HTERT RPE-1 (cell line): Measurements from ENCODE around the gene KRTAP13-4.

Experiments used
- in situ Hi-C: fragments of 300-500 bp; cut with MboI; formaldehyde crosslinking; loops from 4 replicates; pipeline ENCODE4 v1.14.3; 2020; ENCODE audit warnings: low sequenced_read_pairs

KRTAP13-4 gene, protein sequence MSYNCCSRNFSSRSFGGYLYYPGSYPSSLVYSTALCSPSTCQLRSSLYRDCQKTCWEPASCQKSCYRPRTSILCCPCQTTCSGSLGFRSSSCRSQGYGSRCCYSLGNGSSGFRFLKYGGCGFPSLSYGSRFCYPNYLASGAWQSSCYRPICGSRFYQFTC

DNA sequence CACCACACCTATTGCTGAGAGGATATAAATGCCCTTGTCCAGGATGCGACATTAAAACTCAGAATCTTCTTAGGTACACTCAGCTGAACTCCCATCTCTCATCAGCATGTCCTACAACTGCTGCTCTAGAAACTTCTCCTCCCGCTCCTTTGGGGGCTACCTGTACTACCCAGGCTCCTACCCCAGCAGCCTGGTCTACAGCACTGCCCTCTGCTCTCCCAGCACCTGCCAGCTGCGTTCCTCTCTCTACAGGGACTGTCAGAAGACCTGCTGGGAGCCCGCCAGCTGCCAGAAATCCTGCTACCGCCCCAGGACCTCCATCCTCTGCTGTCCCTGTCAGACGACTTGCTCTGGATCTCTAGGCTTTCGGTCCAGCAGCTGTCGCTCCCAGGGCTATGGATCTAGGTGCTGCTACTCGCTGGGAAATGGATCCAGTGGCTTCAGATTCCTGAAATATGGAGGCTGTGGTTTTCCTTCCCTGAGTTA is at the start of gene KRTAP13-4:
TSS of gene KRTAP13-4 (plus strand) at position 51 of the 486 bp plus-strand sequence. CDS start at position 107, 56 bp downstream.
- in situ Hi-C loops = no loop called here

DNA sequence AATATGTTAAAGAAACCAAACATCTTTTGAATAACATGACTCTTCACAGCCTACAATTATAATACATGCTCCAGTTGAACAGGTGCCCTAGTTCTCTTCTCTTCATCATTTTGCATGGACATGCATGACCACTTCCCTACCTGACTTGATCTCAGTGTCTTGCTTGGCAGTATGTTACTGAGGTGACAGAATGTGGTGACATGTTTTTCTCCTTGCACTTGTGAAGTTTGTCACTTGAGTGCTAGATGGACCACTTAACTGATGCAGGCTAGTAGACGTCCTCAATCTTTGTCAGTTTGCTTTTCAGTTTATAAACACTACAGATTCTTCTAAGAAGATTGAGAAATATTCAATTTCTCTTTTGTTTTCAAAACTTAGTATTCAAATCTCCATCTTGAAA is 47.8 kb upstream of the KRTAP13-4 start:
- in situ Hi-C loops = no loop called here

DNA sequence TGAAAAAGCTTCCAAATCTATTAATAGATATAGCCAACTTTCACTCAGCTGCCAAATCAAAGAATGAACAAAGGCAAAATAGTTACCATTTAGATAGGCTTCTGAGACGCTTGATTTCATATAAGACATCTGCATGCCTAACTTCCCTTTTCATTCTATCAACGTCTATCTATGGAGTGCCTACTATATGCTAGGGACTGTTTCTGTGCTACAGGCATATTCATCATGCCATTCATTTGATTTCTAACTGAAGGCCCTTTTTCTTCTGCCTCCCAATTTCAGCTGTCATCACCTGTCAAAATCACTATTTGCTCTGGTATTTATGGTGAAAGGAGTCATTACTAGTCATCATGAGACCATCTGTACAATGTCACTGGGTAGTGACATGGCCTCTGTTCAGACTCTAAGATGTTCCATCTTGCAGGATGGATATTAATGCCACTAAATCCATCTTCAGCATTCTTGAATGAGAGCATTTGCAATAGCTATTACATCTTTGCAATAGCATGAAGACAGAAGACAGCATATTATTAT is 38.5 kb upstream of the KRTAP13-4 start:
- in situ Hi-C loops = no loop called here

DNA sequence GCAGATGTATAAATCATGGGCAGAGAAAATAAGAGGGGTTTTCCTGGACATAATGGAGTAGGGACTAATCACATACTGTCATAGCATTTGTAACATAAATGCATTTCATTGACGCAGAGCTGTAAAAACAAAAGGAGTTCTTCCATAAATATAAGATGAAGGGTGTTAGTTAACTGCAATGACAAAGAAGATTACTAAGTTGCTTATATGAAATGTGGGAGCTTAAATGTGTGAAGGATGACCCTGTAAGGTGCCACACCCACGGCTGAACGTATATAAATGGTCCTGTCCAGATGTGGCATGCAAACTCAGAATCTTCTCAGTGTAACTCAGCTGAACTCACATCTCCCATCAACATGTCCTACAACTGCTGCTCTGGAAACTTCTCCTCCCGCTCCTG is 34.3 kb upstream of the KRTAP13-4 start, which contains the start of gene KRTAP13-1:
TSS of gene KRTAP13-1 (plus strand) at position 301 of the 400 bp plus-strand sequence. CDS start at position 357, 56 bp downstream.
- in situ Hi-C loops = no loop called here

DNA sequence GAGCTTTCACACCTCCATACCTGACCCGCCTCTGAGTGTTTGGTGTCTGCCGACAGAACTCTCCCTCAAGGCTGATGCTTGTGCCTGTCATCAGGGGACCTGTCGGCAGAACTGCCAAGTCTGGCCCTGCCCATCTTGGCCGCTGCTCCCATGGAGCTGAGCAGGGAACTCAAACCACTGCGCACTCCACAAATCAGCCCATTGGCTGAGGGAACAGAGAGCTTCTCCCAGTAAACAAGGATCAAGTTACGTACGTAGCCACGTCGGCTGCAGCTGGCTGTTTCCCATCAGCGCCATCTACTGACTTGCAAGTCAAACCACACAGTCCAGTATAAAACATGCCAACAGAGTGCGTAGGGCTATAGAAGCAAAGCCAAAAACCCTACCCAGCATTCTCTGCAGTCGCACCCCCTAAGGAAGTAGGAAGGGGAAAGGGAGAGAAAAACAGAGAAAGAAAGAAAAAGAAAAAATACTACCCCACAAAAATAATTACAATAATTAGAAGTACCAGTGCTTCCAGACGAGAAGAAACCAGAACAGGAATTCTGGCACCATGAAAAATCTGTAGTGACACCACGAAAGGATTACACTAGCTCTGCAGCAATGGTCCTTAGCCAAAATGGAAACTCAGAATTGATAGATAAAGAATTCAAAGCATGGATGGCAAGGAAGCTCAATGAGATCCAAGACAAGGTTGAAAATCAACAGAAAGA is 21.1 kb upstream of the KRTAP13-4 start:
- in situ Hi-C loops = no loop called here

DNA sequence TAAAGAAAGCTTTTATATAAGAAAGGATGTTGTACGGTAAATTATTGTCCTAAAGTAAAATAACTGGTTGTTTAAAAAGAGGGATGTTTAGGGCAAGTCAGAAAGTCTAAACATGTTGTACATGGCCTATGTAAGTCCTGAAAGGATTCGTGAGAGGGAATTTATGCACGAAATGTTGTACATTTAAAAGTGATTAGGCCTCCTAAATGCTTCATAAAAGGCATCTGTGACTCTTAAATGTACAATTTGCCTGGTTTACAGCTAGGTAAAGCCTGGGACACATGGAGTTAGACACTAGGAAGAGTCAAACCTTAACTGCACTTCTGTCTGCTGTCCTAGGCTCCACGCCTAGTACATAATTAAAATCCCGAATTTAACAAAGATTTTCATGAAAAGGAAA is 14.0 kb upstream of the KRTAP13-4 start:
- in situ Hi-C loops = no loop called here

DNA sequence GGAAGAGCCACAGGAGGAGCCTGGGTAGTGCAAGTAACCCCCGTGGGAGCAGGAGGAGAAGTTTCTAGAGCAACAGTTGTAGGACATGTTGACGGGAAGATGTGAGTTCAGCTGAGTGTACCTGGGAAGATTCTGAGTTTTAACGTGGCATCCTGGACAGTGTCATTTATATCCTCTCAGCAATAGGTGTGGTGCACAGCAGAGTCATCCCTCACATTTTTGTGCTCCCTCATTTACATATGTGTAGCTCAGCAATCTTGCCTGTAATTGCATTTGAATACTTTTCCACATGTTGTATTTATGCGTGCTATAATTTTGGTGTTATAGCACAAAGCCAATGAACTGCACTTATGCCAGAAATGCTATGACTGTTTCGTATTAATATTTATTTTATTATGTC is 4.2 kb upstream of the KRTAP13-4 start, which contains the start of gene KRTAP13-3:
TSS of gene KRTAP13-3 (minus strand) at position 101 of the 400 bp plus-strand sequence. CDS start at position 87, 14 bp downstream.
- in situ Hi-C loops = no loop called here

DNA sequence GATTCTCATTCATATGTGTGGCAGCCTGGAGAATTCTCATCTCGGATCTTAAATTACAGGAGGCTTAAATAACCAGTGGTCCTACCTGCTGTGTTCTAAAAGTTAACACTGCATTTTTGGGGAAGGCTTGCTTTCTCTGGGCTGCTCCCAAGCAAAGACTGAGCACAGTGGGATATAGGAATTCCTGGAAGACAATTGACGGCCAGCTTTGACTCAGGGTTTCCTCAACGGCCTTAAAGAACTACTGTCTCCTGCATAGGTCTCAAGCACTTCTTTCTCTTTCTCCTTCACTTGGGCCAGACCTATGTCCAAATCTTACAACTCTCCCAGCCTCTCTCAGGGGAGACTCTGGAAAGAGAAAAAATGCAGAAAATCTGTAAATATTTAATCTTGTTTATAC is 3.3 kb upstream of the KRTAP13-4 start:
- in situ Hi-C loops = no loop called here

DNA sequence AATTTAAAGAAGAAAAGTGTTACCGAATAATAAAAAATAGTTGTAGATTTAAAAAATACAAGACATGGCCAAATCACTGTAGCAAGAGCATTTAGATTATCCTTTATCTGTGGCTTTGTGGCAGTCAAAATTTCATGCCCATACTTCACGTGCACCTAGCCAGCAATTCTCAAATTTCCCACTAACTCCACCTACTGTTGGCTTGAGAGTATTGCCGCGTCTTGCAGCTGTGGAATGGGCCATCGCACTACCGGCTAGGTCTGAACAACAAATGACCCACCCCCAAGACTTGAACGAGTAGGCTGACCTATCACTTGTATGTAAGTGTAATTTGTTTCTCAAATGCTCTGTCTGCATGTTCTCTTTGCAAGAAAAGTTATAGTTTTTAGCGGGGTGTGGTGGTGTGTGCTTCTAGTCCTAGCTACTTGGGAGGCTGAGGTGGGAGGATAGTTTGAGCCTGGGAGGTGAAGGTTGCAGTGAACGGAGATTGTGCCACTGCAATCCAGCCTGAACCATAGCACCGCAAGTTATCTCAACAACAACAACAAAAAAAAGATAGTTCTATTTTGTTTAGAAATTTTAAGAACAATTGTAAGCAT is 4.1 kb downstream of the KRTAP13-4 start:
- in situ Hi-C loops = no loop called here

DNA sequence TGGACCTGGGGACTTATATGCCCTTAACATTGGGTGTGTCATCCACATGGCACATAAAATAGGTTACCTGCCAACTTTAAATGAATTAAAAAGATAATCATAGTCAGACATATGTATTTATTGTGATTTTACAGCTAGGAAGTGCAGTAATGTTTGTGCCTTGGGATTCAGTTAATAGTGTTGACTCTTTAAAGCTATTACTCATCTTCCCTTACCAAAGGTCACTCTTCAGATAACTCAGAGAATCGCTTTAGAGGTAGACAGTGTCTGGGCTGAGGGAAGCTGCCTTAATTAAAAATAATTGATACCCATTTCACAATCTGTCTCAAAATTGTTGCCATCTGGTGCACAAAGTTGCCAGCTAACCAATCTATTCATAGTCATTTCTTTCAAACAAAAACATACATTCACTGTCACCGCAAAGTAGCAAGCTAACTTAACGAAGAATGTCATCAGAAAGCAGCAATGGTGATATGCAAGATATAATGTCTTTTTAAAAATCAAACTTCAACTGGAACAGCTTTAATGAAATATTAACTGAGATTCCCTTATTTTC is 7.1 kb downstream of the KRTAP13-4 start:
- in situ Hi-C loops = no loop called here

DNA sequence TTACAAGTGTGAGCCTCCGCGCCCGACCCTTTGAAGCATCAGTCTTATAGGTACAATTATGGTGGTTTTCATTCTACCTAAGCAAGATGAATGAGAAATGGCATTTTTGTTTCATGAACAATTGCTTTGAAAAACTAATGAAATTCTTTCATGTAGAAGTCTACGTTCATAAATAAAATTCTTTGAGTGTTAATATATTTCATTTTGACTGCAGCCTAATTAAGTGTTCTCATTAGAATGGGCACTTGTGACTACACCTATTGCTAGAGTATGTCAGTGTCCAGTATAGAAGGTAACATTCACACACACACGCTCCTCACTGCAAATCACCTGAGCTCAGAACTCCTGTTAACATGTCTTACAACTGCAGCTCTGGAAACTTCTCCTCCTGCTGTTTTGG is 10.0 kb downstream of the KRTAP13-4 start, which contains the start of gene KRTAP15-1:
TSS of gene KRTAP15-1 (plus strand) at position 301 of the 400 bp plus-strand sequence. CDS start at position 354, 53 bp downstream.
- in situ Hi-C loops = no loop called here

DNA sequence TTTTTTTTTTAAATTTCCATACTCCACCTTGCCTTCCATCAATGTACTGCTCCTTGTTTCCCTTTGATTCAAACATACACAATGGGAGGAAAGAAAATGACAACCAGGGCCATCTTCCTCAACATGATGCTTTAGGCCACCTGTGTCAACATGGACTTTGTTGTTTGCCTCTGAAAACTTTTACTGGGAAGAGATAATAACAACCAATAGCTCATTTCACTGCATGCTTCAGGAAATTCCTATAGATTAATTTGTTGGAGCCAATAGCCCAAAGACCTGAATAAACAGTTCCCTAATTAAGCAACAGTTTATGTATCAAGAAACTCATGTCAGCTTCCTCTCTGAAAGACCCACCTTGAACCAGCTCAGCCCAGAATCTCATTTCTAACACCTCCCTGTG is 13.2 kb downstream of the KRTAP13-4 start:
- in situ Hi-C loops = no loop called here

DNA sequence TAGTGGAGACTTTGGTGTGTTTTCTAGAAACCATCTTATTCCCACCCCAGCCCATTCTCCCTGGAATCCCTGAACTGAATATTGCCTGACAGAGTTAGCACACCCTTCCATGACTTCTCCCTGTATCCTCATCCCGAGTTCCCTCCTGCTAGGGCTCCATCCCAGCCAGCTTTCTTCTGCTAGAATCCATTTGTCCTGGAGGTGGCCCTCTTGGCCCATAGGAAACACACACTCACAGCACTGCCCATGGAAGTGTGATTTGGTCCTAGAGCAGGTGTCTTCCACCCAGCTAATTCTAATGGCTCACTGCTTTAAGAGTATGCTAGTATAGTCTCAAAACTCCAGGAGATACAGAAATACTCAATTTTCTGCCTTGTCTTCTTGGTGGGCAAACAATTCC is 14.2 kb downstream of the KRTAP13-4 start:
- in situ Hi-C loops = no loop called here

DNA sequence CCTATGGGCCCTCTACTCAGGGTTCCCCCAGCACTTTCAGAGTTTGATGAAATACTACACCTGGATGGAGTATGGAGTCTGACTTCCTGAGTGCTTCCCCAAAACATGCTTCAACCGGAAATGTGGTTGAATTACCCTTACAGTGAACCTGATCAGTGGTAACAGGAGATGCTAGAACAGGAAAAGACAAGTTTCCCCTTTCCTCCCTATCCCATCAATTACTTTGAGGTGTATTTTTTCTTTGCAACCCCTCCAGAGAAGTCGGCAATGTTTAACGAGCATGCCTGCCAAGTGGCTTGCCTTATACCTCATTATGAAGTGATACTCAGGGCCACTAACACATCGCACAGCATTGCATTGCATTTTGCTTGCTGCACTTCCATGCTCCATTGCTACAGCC is 17.0 kb downstream of the KRTAP13-4 start:
- in situ Hi-C loops = no loop called here

DNA sequence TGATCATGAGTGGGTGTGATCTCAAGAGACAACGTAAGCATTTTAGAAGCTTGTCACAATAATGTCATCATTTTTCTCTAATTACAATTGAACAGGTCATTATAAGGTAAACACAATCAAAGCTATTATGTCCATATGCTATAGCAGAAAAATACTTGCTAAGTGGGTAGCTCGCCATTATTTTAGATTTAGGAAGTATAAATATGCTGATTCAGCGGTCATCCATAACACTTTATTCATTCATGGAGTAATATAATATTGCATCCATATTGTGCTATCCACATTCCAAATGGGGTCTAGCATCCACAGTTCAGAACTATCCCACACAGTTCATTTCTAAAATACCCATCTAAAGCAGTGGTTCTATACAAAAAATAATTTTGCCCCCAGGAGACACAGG is 18.5 kb downstream of the KRTAP13-4 start:
- in situ Hi-C loops = no loop called here

DNA sequence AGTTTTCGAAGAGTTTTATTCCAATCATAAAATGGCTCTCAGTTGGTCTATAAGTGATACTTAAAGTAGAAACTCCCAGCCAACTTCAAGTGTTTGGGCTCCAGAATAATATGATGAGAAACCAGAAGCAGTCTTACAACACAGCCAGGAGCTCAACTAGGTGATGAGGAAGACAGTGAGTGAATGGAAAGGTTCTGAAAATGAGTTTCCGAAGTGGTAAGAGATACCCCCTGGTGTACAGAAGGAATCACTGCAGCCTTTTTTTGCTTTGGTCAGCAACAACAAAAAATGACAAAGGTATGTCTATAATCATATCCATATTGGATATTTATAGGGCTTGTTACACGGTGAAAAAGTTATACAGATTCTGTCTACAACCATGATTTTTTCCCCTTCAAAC is 33.7 kb downstream of the KRTAP13-4 start:
- in situ Hi-C loops = no loop called here

DNA sequence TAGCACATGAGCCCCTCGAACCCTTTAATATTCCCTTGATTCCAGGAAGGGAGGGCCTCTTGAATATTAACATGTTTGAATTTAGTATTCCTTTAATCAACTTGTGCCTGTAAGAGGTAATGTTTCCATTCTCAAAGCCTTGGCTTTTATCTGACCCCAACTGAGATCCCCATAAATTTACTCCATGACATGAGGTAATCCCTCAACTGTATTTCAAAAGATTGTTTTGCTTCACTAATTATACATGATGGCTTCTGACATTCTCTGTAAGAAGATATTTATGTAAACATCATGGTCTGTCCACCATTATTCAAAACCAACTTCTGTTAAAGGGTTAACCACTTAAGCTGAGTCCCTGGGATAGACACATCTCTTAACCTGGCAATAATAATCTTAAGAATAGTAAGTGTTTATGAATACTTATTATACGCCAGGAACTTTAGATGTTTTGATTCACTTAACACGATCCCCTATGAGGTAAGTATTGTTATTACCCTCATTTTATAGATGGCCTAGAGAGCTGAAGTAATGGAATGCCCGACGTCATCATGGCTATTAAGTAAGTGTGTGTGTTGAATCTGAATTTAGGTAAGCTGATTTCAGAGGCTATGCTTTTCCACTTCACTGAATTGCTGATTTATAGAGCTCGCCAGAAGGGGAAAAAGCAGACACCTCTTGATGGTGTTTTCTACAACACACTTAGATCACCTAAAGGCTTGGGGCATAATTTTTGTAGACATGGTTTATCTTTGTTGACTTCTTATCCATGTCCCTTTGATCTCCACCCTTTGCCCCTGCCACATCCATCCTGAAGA is 39.1 kb downstream of the KRTAP13-4 start:
- in situ Hi-C loops = no loop called here

DNA sequence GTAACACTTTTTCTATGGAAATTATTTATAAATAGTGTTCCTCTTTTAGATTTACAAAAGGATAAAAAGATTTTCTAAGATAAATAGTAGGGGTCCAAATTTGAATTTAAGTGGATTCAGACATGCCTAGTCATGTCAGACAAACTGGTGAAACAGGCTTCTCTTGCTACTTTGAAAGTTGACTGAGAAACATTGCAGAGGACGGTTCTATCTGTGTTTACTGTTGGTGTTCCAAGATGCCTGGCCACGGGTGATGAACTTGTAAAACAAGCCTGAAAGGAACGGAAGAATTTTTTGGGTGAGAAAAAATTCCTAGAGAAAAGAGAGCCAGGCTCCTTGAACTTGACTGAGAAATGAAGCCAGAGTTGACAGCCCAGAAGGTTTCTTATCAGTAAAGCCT is 48.0 kb downstream of the KRTAP13-4 start:
- in situ Hi-C loops = no loop called here

DNA sequence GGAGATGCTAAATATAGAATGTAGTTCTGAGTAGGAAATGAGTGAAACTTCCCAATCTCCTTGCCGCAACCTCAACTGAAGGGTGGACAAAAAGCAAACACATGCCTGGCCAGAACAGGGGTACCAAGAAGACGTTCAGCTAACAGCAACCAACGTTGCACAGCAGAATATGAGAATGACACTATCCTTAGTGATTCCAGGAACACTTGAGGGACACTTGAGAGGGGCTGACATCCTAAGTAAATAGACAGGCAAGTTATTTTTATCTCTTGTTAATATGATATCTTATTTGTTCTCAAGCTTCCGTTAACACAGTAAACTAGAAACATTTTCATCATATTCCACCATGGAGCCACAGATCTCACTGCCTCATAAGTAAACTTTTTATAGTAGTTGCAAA is 49.2 kb downstream of the KRTAP13-4 start:
- in situ Hi-C loops = no loop called here

DNA sequence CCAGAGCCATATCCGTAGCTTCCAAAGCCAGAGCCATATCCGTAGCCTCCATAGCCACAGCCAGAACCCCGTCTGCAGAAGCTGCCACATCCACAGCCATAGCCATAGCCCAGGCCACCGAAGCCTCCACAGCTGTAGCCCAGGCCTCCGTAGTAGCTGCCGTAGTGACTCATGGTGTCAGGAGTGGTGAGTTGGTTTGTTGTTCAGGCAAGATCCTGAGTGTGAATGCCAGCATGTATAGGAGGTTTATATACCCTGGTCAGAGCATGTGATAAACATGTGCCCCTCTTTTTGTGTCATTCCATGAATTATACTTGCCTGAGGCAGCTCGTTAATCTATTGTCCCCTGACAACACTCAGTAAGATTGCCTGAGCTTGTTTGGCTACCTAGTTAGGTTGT is 50.1 kb downstream of the KRTAP13-4 start, which contains the start of gene KRTAP19-1:
TSS of gene KRTAP19-1 (minus strand) at position 223 of the 400 bp plus-strand sequence. CDS start at position 173, 50 bp downstream.
- in situ Hi-C loops = no loop called here
